Astrocyte (in vitro differentiated cells and primary cell): ENCODE measurements around the gene ULBP2.

ENCODE experiments used
- CTCF ChIP-seq: IDR thresholded peaks from 2 replicates; pipeline ENCODE4 v1.5.1; 2011; ENCODE audit warnings: low read depth, mild to moderate bottlenecking, inconsistent platforms, low read length, moderate library complexity; ENCODE audit not compliant: insufficient read depth
- EZH2 ChIP-seq: IDR thresholded peaks from 2 replicates; pipeline ENCODE4 v1.6.1; 2012; ENCODE audit warnings: mild to moderate bottlenecking, low read length, inconsistent platforms; ENCODE audit not compliant: insufficient read depth

DNA sequence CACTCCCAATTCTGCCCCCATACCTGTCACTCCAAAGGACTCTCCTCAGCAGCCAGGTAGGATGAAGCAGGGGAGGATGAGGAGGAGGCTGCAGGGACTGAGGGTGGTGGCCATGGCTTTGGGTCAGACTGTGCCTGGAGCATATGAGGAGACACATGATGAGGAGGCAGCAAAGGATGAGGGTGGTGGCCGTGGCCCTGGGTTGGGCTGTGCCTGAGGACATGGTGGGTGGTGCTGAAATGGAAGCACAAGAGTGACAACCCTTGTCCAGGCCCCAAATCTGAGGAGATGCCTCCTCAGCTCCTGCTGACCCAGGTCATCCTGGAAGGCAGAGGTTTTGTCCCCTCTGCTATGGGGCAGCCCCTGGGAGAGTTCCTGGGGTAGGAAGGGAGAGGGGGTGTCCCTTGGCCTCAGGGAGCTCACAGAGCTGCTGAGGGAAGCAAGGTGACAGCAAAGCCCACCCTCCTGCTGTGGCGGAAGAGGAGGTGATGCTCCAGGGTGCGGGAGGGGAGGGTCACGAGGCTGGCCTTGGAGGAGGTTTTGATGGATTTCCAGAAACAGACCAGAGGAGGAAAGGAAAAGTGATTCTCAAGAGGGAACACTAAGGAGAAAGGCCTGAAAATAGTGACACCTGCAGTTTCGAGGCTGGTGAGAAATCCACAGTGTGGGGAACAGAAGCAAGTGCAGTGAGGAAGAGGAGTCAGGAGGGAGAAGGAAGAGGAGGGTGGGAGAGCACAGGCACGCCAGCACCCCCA is 23.5 kb upstream of the ULBP2 start:
- no peak for TF ChIP-seq CTCF
- no peak for TF ChIP-seq EZH2
